ENCODE results near the gene HPGD. TPM values are rescaled to one million over a fixed set of nuclear protein-coding genes. Genes with fewer than 3 reads are reported as not detected.

The HPGD gene
- total RNA-seq, 1 experiment from 2014 or later: 1.2 TPM

DNA sequence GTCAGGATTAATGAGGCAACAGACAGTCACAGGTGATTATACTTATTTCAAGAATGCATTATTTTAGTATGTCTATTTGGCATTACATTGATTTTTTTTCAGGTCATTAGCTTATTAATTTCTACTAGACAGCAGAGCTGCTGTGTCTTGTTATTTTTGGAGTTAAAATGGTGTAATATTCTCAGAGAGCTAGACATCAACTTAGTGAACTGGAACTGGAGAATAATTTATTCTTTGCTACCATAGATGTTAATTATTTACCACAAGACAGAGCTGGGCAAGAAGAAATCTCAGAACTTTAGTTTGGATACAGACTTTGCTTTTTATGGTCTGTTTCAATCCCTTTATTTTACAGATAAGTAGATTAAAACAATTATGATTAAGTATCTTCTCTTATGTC lies 10.2 kb upstream of the HPGD start:
- no peak overlapping the region for H3K4me3 ChIP-seq (ENCODE audit: low read depth in 2 of 2, low read length in 2 of 2)
- intact Hi-C loops (cut with micrococcal nuclease; ENCODE audit: unreplicated experiment): no loop called here
- ATAC-seq (no peak), DNase-seq (ENCODE audit: low read depth, low spot score) (no peak)
- H3K9me3 ChIP-seq (ENCODE audit: control insufficient read depth, insufficient read depth, low read depth, low read length): no peaks in the 10 kb centered on the region
- no peaks in the 10 kb centered on the region for H3K27me3 ChIP-seq (ENCODE audit: control insufficient read depth, insufficient read depth, low read length)
- CTCF ChIA-PET: no interaction called here
- no peak overlapping the region for H3K27ac ChIP-seq (ENCODE audit: low read length)
- BruUV-seq (replicated peaks): no TSS peak
- TF ChIP-seq, protein P1, sequence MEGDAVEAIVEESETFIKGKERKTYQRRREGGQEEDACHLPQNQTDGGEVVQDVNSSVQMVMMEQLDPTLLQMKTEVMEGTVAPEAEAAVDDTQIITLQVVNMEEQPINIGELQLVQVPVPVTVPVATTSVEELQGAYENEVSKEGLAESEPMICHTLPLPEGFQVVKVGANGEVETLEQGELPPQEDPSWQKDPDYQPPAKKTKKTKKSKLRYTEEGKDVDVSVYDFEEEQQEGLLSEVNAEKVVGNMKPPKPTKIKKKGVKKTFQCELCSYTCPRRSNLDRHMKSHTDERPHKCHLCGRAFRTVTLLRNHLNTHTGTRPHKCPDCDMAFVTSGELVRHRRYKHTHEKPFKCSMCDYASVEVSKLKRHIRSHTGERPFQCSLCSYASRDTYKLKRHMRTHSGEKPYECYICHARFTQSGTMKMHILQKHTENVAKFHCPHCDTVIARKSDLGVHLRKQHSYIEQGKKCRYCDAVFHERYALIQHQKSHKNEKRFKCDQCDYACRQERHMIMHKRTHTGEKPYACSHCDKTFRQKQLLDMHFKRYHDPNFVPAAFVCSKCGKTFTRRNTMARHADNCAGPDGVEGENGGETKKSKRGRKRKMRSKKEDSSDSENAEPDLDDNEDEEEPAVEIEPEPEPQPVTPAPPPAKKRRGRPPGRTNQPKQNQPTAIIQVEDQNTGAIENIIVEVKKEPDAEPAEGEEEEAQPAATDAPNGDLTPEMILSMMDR (IDR thresholded peaks at IDR 0.05): no peak
- TF ChIP-seq POLR2AphosphoS5 (IDR thresholded peaks at IDR 0.05; ENCODE audit: low read depth, low read length): no peak
- TF ChIP-seq TCF7L2 (IDR thresholded peaks at IDR 0.05; ENCODE audit: low read depth, low read length): no peak
- TF ChIP-seq, protein P2, sequence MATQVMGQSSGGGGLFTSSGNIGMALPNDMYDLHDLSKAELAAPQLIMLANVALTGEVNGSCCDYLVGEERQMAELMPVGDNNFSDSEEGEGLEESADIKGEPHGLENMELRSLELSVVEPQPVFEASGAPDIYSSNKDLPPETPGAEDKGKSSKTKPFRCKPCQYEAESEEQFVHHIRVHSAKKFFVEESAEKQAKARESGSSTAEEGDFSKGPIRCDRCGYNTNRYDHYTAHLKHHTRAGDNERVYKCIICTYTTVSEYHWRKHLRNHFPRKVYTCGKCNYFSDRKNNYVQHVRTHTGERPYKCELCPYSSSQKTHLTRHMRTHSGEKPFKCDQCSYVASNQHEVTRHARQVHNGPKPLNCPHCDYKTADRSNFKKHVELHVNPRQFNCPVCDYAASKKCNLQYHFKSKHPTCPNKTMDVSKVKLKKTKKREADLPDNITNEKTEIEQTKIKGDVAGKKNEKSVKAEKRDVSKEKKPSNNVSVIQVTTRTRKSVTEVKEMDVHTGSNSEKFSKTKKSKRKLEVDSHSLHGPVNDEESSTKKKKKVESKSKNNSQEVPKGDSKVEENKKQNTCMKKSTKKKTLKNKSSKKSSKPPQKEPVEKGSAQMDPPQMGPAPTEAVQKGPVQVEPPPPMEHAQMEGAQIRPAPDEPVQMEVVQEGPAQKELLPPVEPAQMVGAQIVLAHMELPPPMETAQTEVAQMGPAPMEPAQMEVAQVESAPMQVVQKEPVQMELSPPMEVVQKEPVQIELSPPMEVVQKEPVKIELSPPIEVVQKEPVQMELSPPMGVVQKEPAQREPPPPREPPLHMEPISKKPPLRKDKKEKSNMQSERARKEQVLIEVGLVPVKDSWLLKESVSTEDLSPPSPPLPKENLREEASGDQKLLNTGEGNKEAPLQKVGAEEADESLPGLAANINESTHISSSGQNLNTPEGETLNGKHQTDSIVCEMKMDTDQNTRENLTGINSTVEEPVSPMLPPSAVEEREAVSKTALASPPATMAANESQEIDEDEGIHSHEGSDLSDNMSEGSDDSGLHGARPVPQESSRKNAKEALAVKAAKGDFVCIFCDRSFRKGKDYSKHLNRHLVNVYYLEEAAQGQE (IDR thresholded peaks at IDR 0.05; ENCODE audit: insufficient read depth in 1 of 2, low read depth in 2 of 2, low read length in 1 of 2): no peak
- no peak for TF ChIP-seq SIN3A (IDR thresholded peaks at IDR 0.05; ENCODE audit: borderline replicate concordance, insufficient read depth, low read depth, low read length)
- POLR2A ChIA-PET: no interaction called here
- H3K4me1 ChIP-seq (ENCODE audit: control insufficient read depth, insufficient read depth, low read length): no peaks in the 10 kb centered on the region
- H3K36me3 ChIP-seq (ENCODE audit: control insufficient read depth, insufficient read depth, low read length): no peaks in the 10 kb centered on the region
- in situ Hi-C loops (cut with HindIII; ENCODE audit: low pct_unique_long_range_greater_than_20kb, low sequenced_read_pairs): no loop called here

DNA sequence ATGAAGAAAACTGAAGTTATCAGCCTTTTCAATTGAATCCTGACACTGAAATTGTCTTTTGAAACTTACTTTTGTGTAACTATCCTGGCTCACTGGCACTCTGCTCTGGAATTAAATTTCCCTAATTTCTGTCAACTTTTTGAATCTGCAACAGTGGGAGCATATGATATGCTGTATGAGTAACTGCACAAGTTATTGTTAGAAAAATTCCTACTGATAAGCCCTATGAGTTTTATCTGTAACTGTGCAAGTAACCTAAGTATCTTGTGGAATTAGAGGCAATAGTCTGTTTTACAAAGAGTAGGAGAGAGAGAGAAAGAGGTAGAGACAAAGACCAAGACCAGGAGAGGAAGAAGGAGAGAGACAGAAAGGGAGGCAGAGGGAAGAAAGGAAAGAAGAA lies 9.2 kb upstream of the HPGD start:
- Histone ChIP-seq H3K27me3 (ENCODE audit: control insufficient read depth, insufficient read depth, low read length) (no peaks in the 10 kb centered on the region), H3K36me3 (ENCODE audit: control insufficient read depth, insufficient read depth, low read length) (no peaks in the 10 kb centered on the region), H3K4me3 (ENCODE audit: low read depth in 2 of 2, low read length in 2 of 2) (no peak overlapping the region), H3K27ac (ENCODE audit: low read length) (no peak overlapping the region), H3K4me1 (ENCODE audit: control insufficient read depth, insufficient read depth, low read length) (no peaks in the 10 kb centered on the region), H3K9me3 (ENCODE audit: control insufficient read depth, insufficient read depth, low read depth, low read length) (no peaks in the 10 kb centered on the region)
- ChIA-PET POLR2A (no interaction called here), CTCF (no interaction called here)
- BruUV-seq (replicated peaks): no TSS peak
- ATAC-seq: no peak
- TF ChIP-seq TCF7L2 (IDR thresholded peaks at IDR 0.05; ENCODE audit: low read depth, low read length) (no peak), SIN3A (IDR thresholded peaks at IDR 0.05; ENCODE audit: borderline replicate concordance, insufficient read depth, low read depth, low read length) (no peak), POLR2AphosphoS5 (IDR thresholded peaks at IDR 0.05; ENCODE audit: low read depth, low read length) (no peak)
- TF ChIP-seq, protein P2 (IDR thresholded peaks at IDR 0.05; ENCODE audit: insufficient read depth in 1 of 2, low read depth in 2 of 2, low read length in 1 of 2): no peak
- TF ChIP-seq, protein P1 (IDR thresholded peaks at IDR 0.05): no peak
- in situ Hi-C loops (cut with HindIII; ENCODE audit: low pct_unique_long_range_greater_than_20kb, low sequenced_read_pairs) (no loop called here), intact Hi-C loops (cut with micrococcal nuclease; ENCODE audit: unreplicated experiment) (no loop called here)
- DNase-seq (ENCODE audit: low read depth, low spot score): no peak

Data from Panc1 (cell line).